Natural killer cell (primary cell): Measurements from ENCODE around the gene CCL27. TPM values are rescaled to one million over a fixed set of nuclear protein-coding genes. Genes with fewer than 3 reads are reported as not detected.

ENCODE experiments used
- ATAC-seq, 3 donors: fragments of 150-1000 bp in 2 of 3; fragments of 200-7000 bp in 1 of 3; cut with Tn5 transposase; 1 replicate in 1 of 3; 2 replicates in 2 of 3; pipeline ENCODE4 v1.10.0; 2021; ENCODE audit warnings: mild to moderate bottlenecking in 2 of 3, moderate library complexity in 2 of 3
- DNase-seq, 2 donors: peaks; one replicate each; pipeline versions ENCODE4 v3.0.0 to v3.0.0-alpha.2; 2013 to 2021; ENCODE audit warnings: mixed read lengths in 1 of 2
- H3K27ac ChIP-seq: one replicate; pipeline ENCODE4 v1.5.1; 2013; ENCODE audit warnings: mild to moderate bottlenecking, low read length
- H3K27me3 ChIP-seq: one replicate; pipeline ENCODE4 v1.6.1; 2013; ENCODE audit warnings: low read length; ENCODE audit not compliant: control insufficient read depth, insufficient read depth
- H3K36me3 ChIP-seq: one replicate; pipeline ENCODE4 v1.6.1; 2013; ENCODE audit warnings: low read length; ENCODE audit not compliant: control insufficient read depth, insufficient read depth
- H3K4me1 ChIP-seq: one replicate; pipeline ENCODE4 v1.6.1; 2013; ENCODE audit warnings: low read length; ENCODE audit not compliant: control insufficient read depth, insufficient read depth
- H3K4me3 ChIP-seq: one replicate; pipeline ENCODE4 v1.5.1; 2013; ENCODE audit warnings: low read length
- H3K9me3 ChIP-seq: one replicate; pipeline ENCODE4 v1.6.1; 2013; ENCODE audit warnings: low read length; ENCODE audit not compliant: control insufficient read depth, insufficient read depth
- H3K27ac Mint-ChIP-seq, 2 donors: one replicate each; pipeline ENCODE4 v1.8.0; 2022; ENCODE audit warnings: mild to moderate bottlenecking in 2 of 2, mixed read lengths in 2 of 2, moderate library complexity in 1 of 2
- H3K27me3 Mint-ChIP-seq, 2 donors: one replicate each; pipeline ENCODE4 v1.8.0; 2022; ENCODE audit warnings: low read depth in 2 of 2, mixed read lengths in 2 of 2
- H3K36me3 Mint-ChIP-seq: one replicate; pipeline ENCODE4 v1.8.0; 2022; ENCODE audit warnings: mixed read lengths
- H3K4me1 Mint-ChIP-seq, 2 donors: one replicate each; pipeline ENCODE4 v1.8.0; 2022; ENCODE audit warnings: mixed read lengths in 2 of 2
- H3K4me3 Mint-ChIP-seq: one replicate; pipeline ENCODE4 v1.8.0; 2022; ENCODE audit warnings: mild to moderate bottlenecking, moderate library complexity, mixed read lengths
- H3K9me3 Mint-ChIP-seq, 2 donors: one replicate each; pipeline ENCODE4 v1.8.0; 2022; ENCODE audit warnings: mixed read lengths in 2 of 2
- CTCF ChIP-seq: fragments of 200-600 bp; IDR thresholded peaks from one replicate; pipeline ENCODE4 v1.8.0; 2022; ENCODE audit warnings: antibody characterized with exemption
- WGBS: methylation state at CpG from one replicate; pipeline ENCODE4 v1.1.7; 2013; ENCODE audit warnings: missing lambda C conversion rate; ENCODE audit not compliant: insufficient coverage; 5-methylcytosine and 5-hydroxymethylcytosine counted together
- intact Hi-C: fragments of 100-400 bp; cut with micrococcal nuclease; formaldehyde crosslinking; loops from one replicate; pipeline ENCODE4 v1.14.2; 2022
- total RNA-seq, 4 donors: library from RNA; stranded (reverse); fragments of 120-200 nt in 1 of 4; gene quantifications; one replicate each; pipeline versions ENCODE4 v1.2.3 to v1.2.4, GENCODE V29; 2013 to 2022

The CCL27 gene
- total RNA-seq, 3 donors from 2014 or later (not counting 1 experiment from before 2014, with no cell fraction given): not detected

- Mint-ChIP-seq H3K4me3 (peak overlapping the region; percentile 80), H3K36me3 (no peaks in the 10 kb centered on the region), H3K4me1 (peaks cover 17 to 38% of the 10 kb centered on the region in 2 donors), H3K9me3 (no peaks in the 10 kb centered on the region), H3K27ac (peak overlapping the region; percentile 95 to 98), H3K27me3 (no peaks in the 10 kb centered on the region)
- peak overlapping the region; percentile 82 for H3K4me3 ChIP-seq
- TF ChIP-seq CTCF: no peak
- no peaks in the 10 kb centered on the region for H3K9me3 ChIP-seq
- peak overlapping the region; percentile 70 for H3K27ac ChIP-seq
- WGBS: 11% methylated on average over 23 of the region's 23 CpGs
- peaks cover 5% of the 10 kb centered on the region for H3K36me3 ChIP-seq
- H3K27me3 ChIP-seq: no peaks in the 10 kb centered on the region
- DNase-seq (no peak), ATAC-seq (no peak)
- peaks cover 30% of the 10 kb centered on the region for H3K4me1 ChIP-seq
- intact Hi-C loops: loop anchor here (1.0 to 5.0 kb wide), 3 partner anchors 9 to 35 kb away; partner anchors contain the start of gene GALT
These were observed 25.6 kb downstream of the CCL27 start for GRCh38 chr9:34636791-34637355.

GRCh38 chr9:34635556-34635955 is 26.9 kb downstream of the CCL27 start:
- DNase-seq: no peak
- Mint-ChIP-seq H3K27ac (no peak overlapping the region), H3K9me3 (no peaks in the 10 kb centered on the region), H3K36me3 (no peaks in the 10 kb centered on the region), H3K27me3 (peaks cover 3 to 4% of the 10 kb centered on the region in 2 donors), H3K4me1 (peaks cover 17 to 38% of the 10 kb centered on the region in 2 donors), H3K4me3 (no peak overlapping the region)
- Histone ChIP-seq H3K36me3 (peaks cover 5% of the 10 kb centered on the region), H3K27ac (no peak overlapping the region), H3K27me3 (no peaks in the 10 kb centered on the region), H3K4me3 (no peak overlapping the region), H3K9me3 (no peaks in the 10 kb centered on the region), H3K4me1 (peaks cover 30% of the 10 kb centered on the region)
- no peak for ATAC-seq
- WGBS: 94% methylated on average over 14 of the region's 14 CpGs
- intact Hi-C loops: loop anchor here (5.0 kb wide), 1 partner anchor 33 kb away; no protein-coding TSS in a partner anchor
- no peak for TF ChIP-seq CTCF

GRCh38 chr9:34634551-34635248 is 27.8 kb downstream of the CCL27 start:
- 94% methylated on average over 3 of the region's 3 CpGs for WGBS
- intact Hi-C loops: loop anchor here (1.0 to 5.0 kb wide), 5 partner anchors 14 to 197 kb away; partner anchors contain the start of gene DCTN3

More at GRCh38 chr9:34634551-34635248, 27.8 kb downstream of the CCL27 start:
- no peak for DNase-seq
- Histone ChIP-seq H3K27me3 (peaks cover 5% of the 10 kb centered on the region), H3K27ac (no peak overlapping the region), H3K9me3 (no peaks in the 10 kb centered on the region), H3K4me1 (peaks cover 30% of the 10 kb centered on the region), H3K36me3 (peaks cover 5% of the 10 kb centered on the region), H3K4me3 (no peak overlapping the region)
- no peak for ATAC-seq
- no peak overlapping the region for H3K4me3 Mint-ChIP-seq
- H3K36me3 Mint-ChIP-seq: no peaks in the 10 kb centered on the region
- H3K9me3 Mint-ChIP-seq: no peaks in the 10 kb centered on the region
- no peak overlapping the region for H3K27ac Mint-ChIP-seq
- peaks cover 11 to 12% of the 10 kb centered on the region in 2 donors for H3K27me3 Mint-ChIP-seq
- no peak for TF ChIP-seq CTCF
- H3K4me1 Mint-ChIP-seq: peaks cover 17 to 39% of the 10 kb centered on the region in 2 donors
